Gastrocnemius medialis (tissue), 4 donors: ENCODE results near the gene MGAT5. TPM values are rescaled to one million over a fixed set of nuclear protein-coding genes. Genes with fewer than 3 reads are reported as not detected.
A peak's percentile ranks its signal among the peaks of the same experiment; 100 is the strongest.

Experiments used
- ATAC-seq, 2 donors: fragments of 150-250 bp; one replicate each; pipeline ENCODE4 v1.9.1; 2016
- DNase-seq, 2 donors: peaks; one replicate each; pipeline ENCODE4 v3.0.0-alpha.2; 2019
- H3K27ac ChIP-seq, 4 donors: fragments of 200-600 bp; sonication (generic); 1 replicate in 1 of 4; 2 replicates in 3 of 4; pipeline ENCODE4 v1.5.1; 2016 to 2018; ENCODE audit warnings: mild to moderate bottlenecking in 2 of 4, moderate library complexity in 1 of 4
- H3K27me3 ChIP-seq, 3 donors: fragments of 200-600 bp; sonication (generic) in 2 of 3; 1 replicate in 1 of 3; 2 replicates in 2 of 3; pipeline versions ENCODE4 v1.5.1 to v1.6.0; 2016 to 2019; ENCODE audit warnings: mild to moderate bottlenecking in 1 of 3, moderate library complexity in 1 of 3
- H3K36me3 ChIP-seq, 2 donors: fragments of 200-600 bp; sonication (generic) in 1 of 2; one replicate each; pipeline ENCODE4 v1.5.1; 2017 to 2018
- H3K4me1 ChIP-seq, 2 donors: fragments of 200-600 bp; sonication (generic) in 1 of 2; one replicate each; pipeline ENCODE4 v1.5.1; 2016 to 2017; ENCODE audit warnings: mild to moderate bottlenecking in 2 of 2
- H3K4me3 ChIP-seq, 4 donors: fragments of 200-600 bp; sonication (generic) in 3 of 4; 1 replicate in 1 of 4; 2 replicates in 3 of 4; pipeline ENCODE4 v1.5.1; 2016 to 2019; ENCODE audit warnings: mild to moderate bottlenecking in 2 of 4
- H3K9me3 ChIP-seq, 3 donors: fragments of 200-600 bp; sonication (generic) in 2 of 3; 1 replicate in 1 of 3; 2 replicates in 2 of 3; pipeline ENCODE4 v1.5.1; 2016 to 2019
- POLR2A ChIP-seq, 2 donors: fragments of 450-650 bp; IDR thresholded peaks; one replicate each; pipeline ENCODE4 v1.6.1; 2017; ENCODE audit warnings: antibody characterized with exemption in 2 of 2, mild to moderate bottlenecking in 2 of 2, moderate library complexity in 2 of 2
- in situ Hi-C, 4 donors: fragments of 200-750 bp; cut with MboI; loops; one replicate each; pipeline versions ENCODE4 v1.15.0 to v1.8.0; 2017; ENCODE audit warnings: low sequenced_read_pairs in 4 of 4
- intact Hi-C: fragments of 100-400 bp; cut with DNase I; formaldehyde crosslinking; loops from one replicate; pipeline ENCODE4 v1.15.1; 2023; ENCODE audit warnings: low total_unique reads
- total RNA-seq, 4 donors: library from RNA; depleted of rRNA; stranded (reverse); fragments of >200 nt; gene quantifications; one replicate each; pipeline versions ENCODE4 v1.1.0 to v1.2.3, GENCODE V29; 2016
- TF ChIP-seq, protein P1 (sequence below), 5 experiments: fragments of 450-650 bp in 3 of 5; fragments of 200-600 bp in 2 of 5; sonication (generic) in 2 of 5; IDR thresholded peaks in 4 of 5; conservative IDR thresholded peaks in 1 of 5; 1 replicate in 4 of 5; 2 replicates in 1 of 5; pipeline ENCODE4 v1.5.1; 2016 to 2019; ENCODE audit warnings: antibody characterized with exemption in 5 of 5, mild to moderate bottlenecking in 3 of 5, moderate library complexity in 3 of 5

Gene MGAT5
- total RNA-seq, 4 donors from 2014 or later: 3.0 to 4.9 (median 3.3) TPM

DNA sequence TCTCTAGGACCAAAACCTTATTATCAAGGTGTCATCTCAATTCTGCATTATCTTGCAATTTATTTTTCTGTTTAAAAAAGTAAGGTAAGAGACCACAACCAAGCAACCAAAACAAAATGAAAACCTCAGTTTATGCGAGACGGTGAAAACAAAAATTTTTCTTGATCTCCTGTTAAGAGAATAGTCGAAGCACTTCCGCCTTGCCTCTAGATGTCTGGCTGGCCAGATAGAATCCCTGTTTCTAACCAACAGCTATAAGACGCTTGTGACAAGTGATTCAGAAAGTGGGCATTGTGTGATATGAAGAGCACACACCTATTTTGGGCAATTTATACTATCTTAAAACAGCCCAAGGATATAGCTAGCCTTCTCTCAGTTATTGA is 51.2 kb downstream of the MGAT5 start:
- peaks cover 7 to 14% of the 10 kb centered on the region in 2 donors for H3K4me1 ChIP-seq
- TF ChIP-seq POLR2A (IDR thresholded peaks at IDR 0.05): no peak
- TF ChIP-seq, protein P1, sequence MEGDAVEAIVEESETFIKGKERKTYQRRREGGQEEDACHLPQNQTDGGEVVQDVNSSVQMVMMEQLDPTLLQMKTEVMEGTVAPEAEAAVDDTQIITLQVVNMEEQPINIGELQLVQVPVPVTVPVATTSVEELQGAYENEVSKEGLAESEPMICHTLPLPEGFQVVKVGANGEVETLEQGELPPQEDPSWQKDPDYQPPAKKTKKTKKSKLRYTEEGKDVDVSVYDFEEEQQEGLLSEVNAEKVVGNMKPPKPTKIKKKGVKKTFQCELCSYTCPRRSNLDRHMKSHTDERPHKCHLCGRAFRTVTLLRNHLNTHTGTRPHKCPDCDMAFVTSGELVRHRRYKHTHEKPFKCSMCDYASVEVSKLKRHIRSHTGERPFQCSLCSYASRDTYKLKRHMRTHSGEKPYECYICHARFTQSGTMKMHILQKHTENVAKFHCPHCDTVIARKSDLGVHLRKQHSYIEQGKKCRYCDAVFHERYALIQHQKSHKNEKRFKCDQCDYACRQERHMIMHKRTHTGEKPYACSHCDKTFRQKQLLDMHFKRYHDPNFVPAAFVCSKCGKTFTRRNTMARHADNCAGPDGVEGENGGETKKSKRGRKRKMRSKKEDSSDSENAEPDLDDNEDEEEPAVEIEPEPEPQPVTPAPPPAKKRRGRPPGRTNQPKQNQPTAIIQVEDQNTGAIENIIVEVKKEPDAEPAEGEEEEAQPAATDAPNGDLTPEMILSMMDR (IDR thresholded peaks at IDR 0.05 in 4 of 5, conservative IDR thresholded peaks at IDR 0.05 in 1 of 5): no peak
- in situ Hi-C loops: no loop called here

DNA sequence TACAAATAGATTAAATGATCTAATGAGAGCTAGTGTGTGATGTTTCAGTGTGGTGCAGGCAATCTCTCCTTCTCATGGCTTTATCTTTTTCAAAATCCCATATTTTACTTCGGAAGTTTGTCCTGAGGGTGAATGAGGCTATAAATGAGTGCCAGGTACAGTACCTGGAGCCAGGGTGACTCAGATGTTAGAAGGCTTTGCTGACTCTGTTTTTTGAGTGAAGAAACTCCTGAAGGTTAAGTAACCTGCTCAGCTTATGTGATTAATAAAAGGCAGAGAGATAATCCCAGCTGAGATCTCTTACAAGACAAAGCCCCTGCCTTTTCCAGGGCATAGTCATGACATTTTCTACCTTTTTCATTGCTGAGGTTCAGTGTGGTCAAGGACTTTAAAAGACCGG is 52.6 kb downstream of the MGAT5 start:
- no peak overlapping the region for H3K27ac ChIP-seq
- DNase-seq (no peak), ATAC-seq (no peak)
- no peak for TF ChIP-seq POLR2A (IDR thresholded peaks at IDR 0.05)
- TF ChIP-seq, protein P1 (IDR thresholded peaks at IDR 0.05 in 4 of 5, conservative IDR thresholded peaks at IDR 0.05 in 1 of 5): no peak
- no peaks in the 10 kb centered on the region for H3K9me3 ChIP-seq
- no peaks in the 10 kb centered on the region for H3K27me3 ChIP-seq
- H3K4me1 ChIP-seq: peaks cover 5 to 12% of the 10 kb centered on the region in 2 donors
- no peaks in the 10 kb centered on the region for H3K36me3 ChIP-seq
- intact Hi-C loops: no loop called here
- in situ Hi-C loops: no loop called here
- no peak overlapping the region for H3K4me3 ChIP-seq

More for the DNA sequence above, 51.2 kb downstream of the MGAT5 start:
- DNase-seq (no peak), ATAC-seq (no peak)
- Histone ChIP-seq H3K9me3 (no peaks in the 10 kb centered on the region), H3K27me3 (no peaks in the 10 kb centered on the region), H3K36me3 (no peaks in the 10 kb centered on the region), H3K27ac (no peak overlapping the region), H3K4me3 (no peak overlapping the region)
- intact Hi-C loops: no loop called here

DNA sequence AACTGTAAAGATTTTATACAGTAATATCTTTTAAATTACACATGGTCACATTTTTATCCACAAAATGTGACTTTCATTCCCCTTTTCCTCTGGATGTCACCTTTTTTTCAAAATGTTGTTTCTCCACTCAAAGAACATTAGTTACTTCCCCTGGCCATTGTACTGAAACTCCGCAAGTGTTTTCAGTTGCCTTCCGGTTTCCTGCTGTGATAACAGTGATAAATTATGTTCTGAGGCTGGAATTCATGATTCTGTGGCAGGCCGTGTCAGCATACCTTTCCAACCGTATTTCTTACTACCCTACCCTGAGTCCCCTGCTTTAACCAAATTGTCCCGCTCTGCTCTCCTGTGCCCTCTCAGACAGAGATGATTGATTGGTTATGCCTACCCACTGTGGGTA is 53.5 kb downstream of the MGAT5 start:
- H3K4me3 ChIP-seq: no peak overlapping the region
- H3K27me3 ChIP-seq: no peaks in the 10 kb centered on the region
- peaks cover 0 to 7% of the 10 kb centered on the region in 2 donors for H3K4me1 ChIP-seq
- in situ Hi-C loops (no loop called here), intact Hi-C loops (no loop called here)
- ATAC-seq: no peak
- H3K27ac ChIP-seq: peak overlapping the region in 1 of 4 donors; percentile 28
- no peak for DNase-seq
- H3K9me3 ChIP-seq: no peaks in the 10 kb centered on the region
- TF ChIP-seq POLR2A (IDR thresholded peaks at IDR 0.05): no peak
- TF ChIP-seq, protein P1 (IDR thresholded peaks at IDR 0.05 in 4 of 5, conservative IDR thresholded peaks at IDR 0.05 in 1 of 5): no peak
- no peaks in the 10 kb centered on the region for H3K36me3 ChIP-seq

DNA sequence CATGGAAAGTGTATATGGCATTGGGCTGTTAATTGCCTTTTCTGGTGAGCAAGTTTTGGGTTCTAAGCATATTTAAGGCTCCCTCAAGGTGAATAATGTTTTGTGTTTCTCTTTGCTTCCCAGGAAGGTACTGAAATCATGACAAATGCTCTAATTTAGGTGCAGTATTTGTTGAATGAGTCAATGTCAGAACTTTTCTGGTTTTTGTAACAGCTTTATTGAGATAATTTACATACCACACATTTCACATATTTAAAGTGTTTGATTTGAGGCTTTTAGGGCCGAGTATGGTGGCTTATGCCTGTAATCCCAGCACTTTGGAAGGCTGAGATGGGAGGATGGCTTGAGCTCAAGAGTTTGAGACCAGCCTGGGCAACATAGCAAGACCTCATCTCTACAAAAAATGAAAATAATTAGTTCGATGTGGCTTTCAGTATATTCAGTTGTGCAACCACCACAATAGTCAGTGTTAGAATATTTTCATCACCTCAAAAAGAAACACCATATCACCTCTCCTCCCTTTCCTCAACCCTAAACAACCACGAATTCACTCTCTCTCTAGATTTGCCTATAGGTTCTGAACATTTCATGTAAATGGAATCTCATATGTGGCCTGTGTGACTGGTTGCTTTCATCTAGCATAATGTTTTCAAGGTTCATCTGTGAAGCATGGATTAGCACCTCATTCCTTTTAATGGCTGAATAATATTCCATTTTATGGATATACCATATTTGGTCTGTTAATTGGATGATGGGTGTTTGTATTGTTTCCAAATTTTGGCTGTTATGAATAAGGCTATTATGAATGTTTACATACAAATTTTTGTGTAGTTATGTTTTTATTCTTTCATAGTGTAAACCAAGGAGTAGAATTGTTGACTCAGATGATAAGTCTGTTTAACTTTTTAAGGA is 54.9 kb downstream of the MGAT5 start:
- in situ Hi-C loops: no loop called here
- intact Hi-C loops: no loop called here
- Histone ChIP-seq H3K9me3 (no peaks in the 10 kb centered on the region), H3K27me3 (no peaks in the 10 kb centered on the region), H3K36me3 (no peaks in the 10 kb centered on the region), H3K4me1 (peaks cover 0 to 7% of the 10 kb centered on the region in 2 donors), H3K27ac (no peak overlapping the region), H3K4me3 (no peak overlapping the region)
- ATAC-seq (no peak), DNase-seq (no peak)
- TF ChIP-seq POLR2A (IDR thresholded peaks at IDR 0.05): no peak
- TF ChIP-seq, protein P1 (IDR thresholded peaks at IDR 0.05 in 4 of 5, conservative IDR thresholded peaks at IDR 0.05 in 1 of 5): no peak
